WI38 (cell line): Measurements from ENCODE around the gene TMEM45A.

Experiments used
- H3K4me3 ChIP-seq: 2 replicates; pipeline ENCODE4 v1.5.1; 2011; ENCODE audit warnings: low read depth, mild to moderate bottlenecking, control low read depth, low read length
- CTCF ChIP-seq: IDR thresholded peaks from 2 replicates; pipeline ENCODE4 v1.5.1; 2012; ENCODE audit warnings: low read depth, mild to moderate bottlenecking, control low read depth, low read length

TMEM45A gene

GRCh38 chr3:100546020-100546744, 53.8 kb downstream of the TMEM45A start:
- TF ChIP-seq CTCF, result no peak
- no peak overlapping the region for H3K4me3 ChIP-seq

DNA sequence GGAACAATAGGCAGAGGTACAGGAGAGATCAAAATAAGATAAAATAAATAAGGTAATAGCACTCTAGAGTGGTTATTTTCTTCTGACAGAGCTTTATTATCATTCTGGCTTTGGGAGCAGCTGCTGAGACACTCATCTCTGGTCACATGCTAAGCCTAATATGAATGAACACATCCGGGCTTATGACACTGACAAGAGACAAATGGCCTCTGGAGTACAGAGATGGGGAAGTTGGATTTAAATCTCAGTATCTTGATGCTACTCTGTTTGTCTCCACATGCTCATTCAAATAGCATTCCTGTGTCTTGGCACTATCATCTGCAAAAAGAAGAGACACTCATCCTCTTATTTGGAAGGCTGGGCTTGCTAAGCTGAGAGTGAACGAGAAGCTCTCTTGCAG, 55.6 kb downstream of the TMEM45A start:
- TF ChIP-seq CTCF, result no peak
- no peak overlapping the region for H3K4me3 ChIP-seq

GRCh38 chr3:100553618-100554372, 61.4 kb downstream of the TMEM45A start:
- no peak overlapping the region for H3K4me3 ChIP-seq
- no peak for TF ChIP-seq CTCF

DNA sequence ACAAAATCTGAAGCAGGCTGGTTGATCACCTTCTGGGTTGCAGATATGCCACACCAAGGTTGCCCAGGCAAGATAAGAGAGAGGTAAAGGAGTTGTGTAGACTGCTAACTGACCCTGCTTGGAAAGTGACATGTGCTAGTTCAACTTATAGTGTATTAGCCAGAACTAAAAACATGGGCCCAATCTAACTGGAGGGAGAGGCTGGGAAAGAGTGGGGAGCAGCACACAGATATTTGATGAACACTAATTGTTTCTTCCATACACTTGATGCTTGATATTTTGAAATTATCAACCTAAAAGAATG, 61.9 kb downstream of the TMEM45A start:
- no peak overlapping the region for H3K4me3 ChIP-seq
- no peak for TF ChIP-seq CTCF

- TF ChIP-seq CTCF, result no peak
- H3K4me3 ChIP-seq, result no peak overlapping the region
Measured at GRCh38 chr3:100556673-100557310, 64.4 kb downstream of the TMEM45A start.

- TF ChIP-seq CTCF, result no peak
Measured at GRCh38 chr3:100558233-100558632, 65.8 kb downstream of the TMEM45A start.

GRCh38 chr3:100560426-100560825, 68.0 kb downstream of the TMEM45A start:
- TF ChIP-seq CTCF, result no peak
- H3K4me3 ChIP-seq, result no peak overlapping the region

More at GRCh38 chr3:100558233-100558632, 65.8 kb downstream of the TMEM45A start:
- no peak overlapping the region for H3K4me3 ChIP-seq
